ENCODE results near the gene CASP9.

DNA sequence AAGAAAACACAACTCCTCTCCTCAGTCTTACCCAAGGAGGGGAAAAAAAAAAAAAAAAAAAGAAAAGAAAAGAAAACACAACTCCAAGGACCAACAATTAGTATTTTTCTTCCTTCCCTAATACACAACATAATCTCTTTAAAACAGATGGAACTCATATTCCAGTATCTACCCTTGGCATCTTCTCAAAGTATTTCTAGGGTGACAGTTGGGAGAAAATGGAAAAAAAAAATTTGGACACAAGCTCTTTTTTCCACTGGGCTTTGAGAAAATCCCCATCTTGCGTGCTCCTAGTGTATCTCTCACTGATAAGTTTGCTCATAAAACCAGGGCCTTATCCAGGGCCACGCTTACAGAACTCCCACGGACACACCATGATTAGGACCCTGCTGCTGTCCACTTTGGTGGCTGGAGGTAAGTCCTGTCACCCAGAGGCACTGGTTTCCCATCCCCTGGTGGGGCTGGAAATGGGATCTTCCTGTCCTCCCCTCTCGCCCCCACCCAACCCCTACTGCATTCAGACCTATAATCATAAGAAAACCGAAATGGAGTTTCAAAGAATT lies 48.2 kb downstream of the CASP9 start, which contains the start of gene CELA2B:
- TF ChIP-seq, protein P1, sequence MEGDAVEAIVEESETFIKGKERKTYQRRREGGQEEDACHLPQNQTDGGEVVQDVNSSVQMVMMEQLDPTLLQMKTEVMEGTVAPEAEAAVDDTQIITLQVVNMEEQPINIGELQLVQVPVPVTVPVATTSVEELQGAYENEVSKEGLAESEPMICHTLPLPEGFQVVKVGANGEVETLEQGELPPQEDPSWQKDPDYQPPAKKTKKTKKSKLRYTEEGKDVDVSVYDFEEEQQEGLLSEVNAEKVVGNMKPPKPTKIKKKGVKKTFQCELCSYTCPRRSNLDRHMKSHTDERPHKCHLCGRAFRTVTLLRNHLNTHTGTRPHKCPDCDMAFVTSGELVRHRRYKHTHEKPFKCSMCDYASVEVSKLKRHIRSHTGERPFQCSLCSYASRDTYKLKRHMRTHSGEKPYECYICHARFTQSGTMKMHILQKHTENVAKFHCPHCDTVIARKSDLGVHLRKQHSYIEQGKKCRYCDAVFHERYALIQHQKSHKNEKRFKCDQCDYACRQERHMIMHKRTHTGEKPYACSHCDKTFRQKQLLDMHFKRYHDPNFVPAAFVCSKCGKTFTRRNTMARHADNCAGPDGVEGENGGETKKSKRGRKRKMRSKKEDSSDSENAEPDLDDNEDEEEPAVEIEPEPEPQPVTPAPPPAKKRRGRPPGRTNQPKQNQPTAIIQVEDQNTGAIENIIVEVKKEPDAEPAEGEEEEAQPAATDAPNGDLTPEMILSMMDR (IDR thresholded peaks at IDR 0.05; ENCODE audit: insufficient read depth, low read length), result no peak
- TF ChIP-seq, protein P2, sequence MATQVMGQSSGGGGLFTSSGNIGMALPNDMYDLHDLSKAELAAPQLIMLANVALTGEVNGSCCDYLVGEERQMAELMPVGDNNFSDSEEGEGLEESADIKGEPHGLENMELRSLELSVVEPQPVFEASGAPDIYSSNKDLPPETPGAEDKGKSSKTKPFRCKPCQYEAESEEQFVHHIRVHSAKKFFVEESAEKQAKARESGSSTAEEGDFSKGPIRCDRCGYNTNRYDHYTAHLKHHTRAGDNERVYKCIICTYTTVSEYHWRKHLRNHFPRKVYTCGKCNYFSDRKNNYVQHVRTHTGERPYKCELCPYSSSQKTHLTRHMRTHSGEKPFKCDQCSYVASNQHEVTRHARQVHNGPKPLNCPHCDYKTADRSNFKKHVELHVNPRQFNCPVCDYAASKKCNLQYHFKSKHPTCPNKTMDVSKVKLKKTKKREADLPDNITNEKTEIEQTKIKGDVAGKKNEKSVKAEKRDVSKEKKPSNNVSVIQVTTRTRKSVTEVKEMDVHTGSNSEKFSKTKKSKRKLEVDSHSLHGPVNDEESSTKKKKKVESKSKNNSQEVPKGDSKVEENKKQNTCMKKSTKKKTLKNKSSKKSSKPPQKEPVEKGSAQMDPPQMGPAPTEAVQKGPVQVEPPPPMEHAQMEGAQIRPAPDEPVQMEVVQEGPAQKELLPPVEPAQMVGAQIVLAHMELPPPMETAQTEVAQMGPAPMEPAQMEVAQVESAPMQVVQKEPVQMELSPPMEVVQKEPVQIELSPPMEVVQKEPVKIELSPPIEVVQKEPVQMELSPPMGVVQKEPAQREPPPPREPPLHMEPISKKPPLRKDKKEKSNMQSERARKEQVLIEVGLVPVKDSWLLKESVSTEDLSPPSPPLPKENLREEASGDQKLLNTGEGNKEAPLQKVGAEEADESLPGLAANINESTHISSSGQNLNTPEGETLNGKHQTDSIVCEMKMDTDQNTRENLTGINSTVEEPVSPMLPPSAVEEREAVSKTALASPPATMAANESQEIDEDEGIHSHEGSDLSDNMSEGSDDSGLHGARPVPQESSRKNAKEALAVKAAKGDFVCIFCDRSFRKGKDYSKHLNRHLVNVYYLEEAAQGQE (IDR thresholded peaks at IDR 0.05; ENCODE audit: insufficient replicate concordance, low read depth), result no peak
- TF ChIP-seq POLR2AphosphoS5 (IDR thresholded peaks at IDR 0.05; ENCODE audit: low read depth), result no peak
- no peak for TF ChIP-seq SPI1 (IDR thresholded peaks at IDR 0.05; ENCODE audit: borderline replicate concordance, low read depth)

Measured in HL-60 (cell line).